Cardiac muscle cell (in vitro differentiated cells and primary cell): Measurements from ENCODE around the gene FXN. TPM values are rescaled to one million over a fixed set of nuclear protein-coding genes. Genes with fewer than 3 reads are reported as not detected.
A peak's percentile ranks its signal among the peaks of the same experiment; 100 is the strongest.

Experiments
- DNase-seq, 2 donors: peaks; one replicate each; pipeline versions ENCODE4 v3.0.0 to v3.0.0-alpha.2; 2010 to 2017; ENCODE audit warnings: low read depth in 1 of 2, low spot score in 1 of 2
- H3K27ac ChIP-seq: fragments of 200-600 bp; sonication (generic); 2 replicates; pipeline ENCODE4 v1.5.1; 2016
- H3K27me3 ChIP-seq: fragments of 200-600 bp; sonication (generic); 2 replicates; pipeline ENCODE4 v1.6.0; 2016; ENCODE audit warnings: control low read depth
- H3K36me3 ChIP-seq: fragments of 200-600 bp; sonication (generic); 2 replicates; pipeline ENCODE4 v1.5.1; 2016; ENCODE audit warnings: control low read depth
- H3K4me1 ChIP-seq: fragments of 200-600 bp; sonication (generic); 2 replicates; pipeline ENCODE4 v1.8.1; 2017; ENCODE audit warnings: low read depth, mild to moderate bottlenecking, mixed run types
- H3K4me3 ChIP-seq: fragments of 200-600 bp; sonication (generic); 2 replicates; pipeline ENCODE4 v1.5.1; 2016; ENCODE audit warnings: mild to moderate bottlenecking
- H3K9me3 ChIP-seq: fragments of 200-600 bp; sonication (generic); 2 replicates; pipeline ENCODE4 v1.5.1; 2017; ENCODE audit warnings: low read depth, mild to moderate bottlenecking, control low read depth
- CTCF ChIP-seq: IDR thresholded peaks from 2 replicates; pipeline ENCODE4 v1.5.1; 2012; ENCODE audit warnings: low read depth, mild to moderate bottlenecking, low read length
- polyA plus RNA-seq: library from polyadenylated mRNA; unstranded; fragments of >200 nt; fragmentation: Nextera tagmentation; extraction: Ambion mirVana; gene quantifications from 2 replicates; pipeline ENCODE4 v1.2.1, GENCODE V29; 2016
- total RNA-seq: library from RNA; depleted of rRNA; stranded (reverse); fragments of >200 nt; gene quantifications from 2 replicates; pipeline ENCODE4 v1.2.3, GENCODE V29; 2016

Gene FXN
- total and polyA plus RNA-seq, 2 experiments from 2014 or later = 20.6 to 45.0 TPM

- Histone ChIP-seq H3K4me3 (no peak overlapping the region), H3K9me3 (no peaks in the 10 kb centered on the region), H3K4me1 (peaks cover 14% of the 10 kb centered on the region), H3K27ac (no peak overlapping the region), H3K36me3 (no peaks in the 10 kb centered on the region), H3K27me3 (peaks cover 7% of the 10 kb centered on the region)
- TF ChIP-seq CTCF = no peak
- peak; percentile 80 to 94 for DNase-seq
Measured at GRCh38 chr9:69130456-69131441, 95.2 kb downstream of the FXN start.

GRCh38 chr9:69131682-69132081, 96.1 kb downstream of the FXN start:
- H3K36me3 ChIP-seq = no peaks in the 10 kb centered on the region
- DNase-seq = peak in 1 of 2 donors; percentile 97
- H3K9me3 ChIP-seq = no peaks in the 10 kb centered on the region
- TF ChIP-seq CTCF = no peak
- H3K27ac ChIP-seq = no peak overlapping the region
- H3K4me1 ChIP-seq = peaks cover 14% of the 10 kb centered on the region
- peaks cover 7% of the 10 kb centered on the region for H3K27me3 ChIP-seq
- H3K4me3 ChIP-seq = no peak overlapping the region

GRCh38 chr9:69132361-69132760, 96.8 kb downstream of the FXN start:
- Histone ChIP-seq H3K27me3 (peaks cover 7% of the 10 kb centered on the region), H3K36me3 (no peaks in the 10 kb centered on the region), H3K27ac (no peak overlapping the region), H3K4me1 (peaks cover 14% of the 10 kb centered on the region), H3K9me3 (no peaks in the 10 kb centered on the region), H3K4me3 (no peak overlapping the region)
- no peak for DNase-seq
- TF ChIP-seq CTCF = no peak

DNA sequence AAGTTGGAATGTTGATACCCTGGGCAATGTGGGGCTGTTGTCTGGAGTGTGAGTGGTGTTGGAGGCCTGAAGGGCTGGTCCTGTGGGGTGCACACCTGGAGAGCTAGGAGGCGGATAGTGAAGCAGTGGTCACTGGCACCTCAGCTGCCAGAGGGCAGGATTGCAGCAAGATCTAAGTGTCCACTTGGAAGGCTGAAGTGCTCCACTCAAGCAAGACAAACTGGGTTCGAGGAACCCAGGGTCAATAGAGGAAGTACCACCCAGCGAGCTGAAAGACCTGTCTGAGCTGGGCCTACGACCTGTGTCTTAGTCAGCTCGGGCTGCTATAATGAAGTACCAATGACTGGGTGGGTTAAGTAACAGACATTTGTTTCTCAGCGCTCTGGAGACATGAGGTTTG, 98.9 kb downstream of the FXN start:
- Histone ChIP-seq H3K27me3 (peaks cover 7% of the 10 kb centered on the region), H3K27ac (no peak overlapping the region), H3K4me3 (no peak overlapping the region), H3K36me3 (no peaks in the 10 kb centered on the region), H3K4me1 (peaks cover 14% of the 10 kb centered on the region), H3K9me3 (no peaks in the 10 kb centered on the region)
- DNase-seq = no peak
- no peak for TF ChIP-seq CTCF

DNA sequence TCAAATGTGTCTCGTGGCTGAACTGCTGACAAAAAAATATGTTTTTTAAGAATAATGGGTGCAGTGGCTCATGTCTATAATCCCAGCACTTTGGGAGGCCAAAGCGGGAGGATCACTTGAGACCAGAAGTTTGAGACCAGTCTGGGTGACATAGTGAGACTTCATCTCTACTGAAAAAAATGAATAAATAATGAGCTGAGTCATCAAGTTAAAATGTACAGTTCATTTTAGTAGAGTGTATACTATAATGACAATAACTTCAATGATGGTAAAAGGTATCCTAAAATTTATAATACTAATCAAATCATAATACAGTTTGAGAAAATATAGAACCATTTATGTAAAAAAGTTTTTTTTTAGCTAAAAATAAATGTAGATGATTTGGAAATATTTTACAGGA, 100.6 kb downstream of the FXN start:
- peaks cover 7% of the 10 kb centered on the region for H3K4me1 ChIP-seq
- H3K27ac ChIP-seq = no peak overlapping the region
- DNase-seq = peak in 1 of 2 donors; percentile 33
- H3K9me3 ChIP-seq = no peaks in the 10 kb centered on the region
- peaks cover 7% of the 10 kb centered on the region for H3K27me3 ChIP-seq
- TF ChIP-seq CTCF = no peak
- H3K36me3 ChIP-seq = no peaks in the 10 kb centered on the region
- no peak overlapping the region for H3K4me3 ChIP-seq
